Astrocyte of the cerebellum (primary cell): ENCODE results near the gene ARMCX1.
"Not testable (repeated sequence)": the region's sequence is repeated elsewhere in the genome, so short reads cannot be mapped to it uniquely, and the experiment has no call there.

Source experiments
- DNase-seq: peaks from one replicate; pipeline ENCODE4 v3.0.0-alpha.2; 2011; ENCODE audit warnings: low read depth
- H3K4me3 ChIP-seq: 2 replicates; pipeline ENCODE4 v1.5.1; 2011; ENCODE audit warnings: mild to moderate bottlenecking, low read depth, low read length, moderate library complexity
- in situ Hi-C: cut with HindIII; loops from 2 replicates; pipeline ENCODE4 v1.10.0; 2017; ENCODE audit warnings: low sequenced_read_pairs
- TF ChIP-seq, protein P1 (sequence below): IDR thresholded peaks from 2 replicates; pipeline ENCODE4 v1.5.1; 2012; ENCODE audit warnings: low read length, low read depth, moderate library complexity, mild to moderate bottlenecking; ENCODE audit errors: missing control alignments

Gene ARMCX1

DNA sequence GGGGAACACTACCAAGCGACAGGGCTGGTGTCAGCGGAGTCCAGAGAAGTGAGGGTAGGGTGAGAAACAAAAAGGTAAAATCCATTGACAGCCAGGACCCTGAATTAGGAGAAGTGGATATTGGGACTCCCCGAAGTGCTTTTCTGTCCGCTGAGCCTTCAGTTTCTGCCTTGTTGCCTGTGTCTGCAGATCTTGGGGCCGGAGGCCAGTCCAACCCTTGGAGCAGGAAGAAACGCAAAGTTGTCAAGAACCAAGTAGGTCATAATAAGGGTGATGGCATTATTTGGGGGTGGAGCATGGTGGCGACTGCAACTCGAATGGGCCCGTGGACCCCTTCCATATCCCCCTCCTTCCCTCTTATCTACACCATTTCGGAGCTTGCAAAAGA lies 1.0 kb downstream of the ARMCX1 start:
- peak overlapping the region; percentile 64 for H3K4me3 ChIP-seq
- TF ChIP-seq, protein P1, sequence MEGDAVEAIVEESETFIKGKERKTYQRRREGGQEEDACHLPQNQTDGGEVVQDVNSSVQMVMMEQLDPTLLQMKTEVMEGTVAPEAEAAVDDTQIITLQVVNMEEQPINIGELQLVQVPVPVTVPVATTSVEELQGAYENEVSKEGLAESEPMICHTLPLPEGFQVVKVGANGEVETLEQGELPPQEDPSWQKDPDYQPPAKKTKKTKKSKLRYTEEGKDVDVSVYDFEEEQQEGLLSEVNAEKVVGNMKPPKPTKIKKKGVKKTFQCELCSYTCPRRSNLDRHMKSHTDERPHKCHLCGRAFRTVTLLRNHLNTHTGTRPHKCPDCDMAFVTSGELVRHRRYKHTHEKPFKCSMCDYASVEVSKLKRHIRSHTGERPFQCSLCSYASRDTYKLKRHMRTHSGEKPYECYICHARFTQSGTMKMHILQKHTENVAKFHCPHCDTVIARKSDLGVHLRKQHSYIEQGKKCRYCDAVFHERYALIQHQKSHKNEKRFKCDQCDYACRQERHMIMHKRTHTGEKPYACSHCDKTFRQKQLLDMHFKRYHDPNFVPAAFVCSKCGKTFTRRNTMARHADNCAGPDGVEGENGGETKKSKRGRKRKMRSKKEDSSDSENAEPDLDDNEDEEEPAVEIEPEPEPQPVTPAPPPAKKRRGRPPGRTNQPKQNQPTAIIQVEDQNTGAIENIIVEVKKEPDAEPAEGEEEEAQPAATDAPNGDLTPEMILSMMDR = no peak
- DNase-seq = no peak
- in situ Hi-C loops = no loop called here

DNA sequence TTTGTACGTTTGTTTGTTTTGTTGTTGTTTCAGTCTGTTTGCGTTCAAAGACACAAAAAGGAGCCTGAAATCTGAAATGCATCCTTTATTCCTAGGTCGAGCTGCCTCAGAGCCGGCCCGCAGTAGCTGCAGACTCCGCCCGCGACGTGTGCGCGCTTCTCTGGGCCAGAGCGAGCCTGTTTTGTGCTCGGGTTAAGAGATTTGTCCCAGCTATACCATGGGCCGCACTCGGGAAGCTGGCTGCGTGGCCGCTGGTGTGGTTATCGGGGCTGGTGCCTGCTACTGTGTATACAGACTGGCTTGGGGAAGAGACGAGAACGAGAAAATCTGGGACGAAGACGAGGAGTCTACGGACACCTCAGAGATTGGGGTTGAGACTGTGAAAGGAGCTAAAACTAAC lies 2.4 kb downstream of the ARMCX1 start:
- DNase-seq = no peak
- in situ Hi-C loops = no loop called here
- H3K4me3 ChIP-seq = no peak overlapping the region
- TF ChIP-seq, protein P1 = no peak

DNA sequence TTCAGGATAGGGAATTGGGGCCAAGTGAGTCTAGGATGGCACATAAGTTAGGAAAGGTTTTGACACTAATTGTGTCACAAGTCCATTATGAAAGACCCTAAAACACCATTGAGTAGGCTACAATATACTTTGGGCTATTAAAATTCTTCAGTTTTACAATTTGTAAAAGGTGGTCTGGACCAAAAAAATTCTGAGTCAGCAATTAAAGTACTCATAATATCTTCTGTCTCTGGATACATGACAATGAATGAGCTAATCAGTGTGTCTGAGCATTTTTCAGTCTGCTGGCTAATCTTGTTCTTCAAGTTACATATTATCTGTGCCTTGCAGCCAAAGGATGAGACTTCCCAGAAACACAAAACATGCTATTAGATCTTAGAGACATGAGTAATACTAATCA lies 14.3 kb downstream of the ARMCX1 start:
- TF ChIP-seq, protein P1 = no peak
- in situ Hi-C loops = no loop called here
- H3K4me3 ChIP-seq = no peak overlapping the region
- no peak for DNase-seq

DNA sequence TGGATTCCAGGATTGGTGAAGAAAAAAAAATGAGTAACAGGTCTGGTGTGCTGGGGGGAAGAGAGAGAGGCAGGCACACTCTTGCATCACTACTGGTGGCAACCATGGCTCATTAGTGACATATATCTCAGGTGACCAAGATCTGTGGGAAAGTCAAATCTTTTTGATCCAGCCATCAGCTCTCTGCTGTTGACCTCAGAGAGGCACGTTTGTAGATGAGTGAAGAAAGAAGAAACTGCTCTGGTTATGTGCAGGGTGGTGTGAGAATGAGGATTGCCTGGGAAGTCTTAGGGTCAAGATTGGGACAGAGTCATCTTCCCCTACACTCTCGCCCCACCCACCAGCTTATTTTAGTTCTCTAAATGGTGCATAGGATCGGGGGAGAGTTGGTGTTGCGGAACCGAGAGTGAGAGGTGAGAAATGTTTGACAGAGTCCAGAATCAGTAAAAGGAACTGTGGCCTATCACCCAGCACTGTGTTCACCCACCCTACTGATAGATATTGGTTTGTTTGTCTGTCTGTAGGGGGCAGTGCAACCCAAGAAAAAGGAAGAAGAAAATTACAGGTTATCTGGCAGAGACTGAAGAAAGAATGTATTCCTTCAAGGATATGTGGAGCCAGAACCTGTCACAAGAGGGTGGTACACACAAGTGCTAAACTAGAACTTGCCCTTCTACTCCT lies 45.5 kb downstream of the ARMCX1 start:
- in situ Hi-C loops = no loop called here
- TF ChIP-seq, protein P1 = peak; percentile 60
- peak; percentile 69 for DNase-seq
- no peak overlapping the region for H3K4me3 ChIP-seq

DNA sequence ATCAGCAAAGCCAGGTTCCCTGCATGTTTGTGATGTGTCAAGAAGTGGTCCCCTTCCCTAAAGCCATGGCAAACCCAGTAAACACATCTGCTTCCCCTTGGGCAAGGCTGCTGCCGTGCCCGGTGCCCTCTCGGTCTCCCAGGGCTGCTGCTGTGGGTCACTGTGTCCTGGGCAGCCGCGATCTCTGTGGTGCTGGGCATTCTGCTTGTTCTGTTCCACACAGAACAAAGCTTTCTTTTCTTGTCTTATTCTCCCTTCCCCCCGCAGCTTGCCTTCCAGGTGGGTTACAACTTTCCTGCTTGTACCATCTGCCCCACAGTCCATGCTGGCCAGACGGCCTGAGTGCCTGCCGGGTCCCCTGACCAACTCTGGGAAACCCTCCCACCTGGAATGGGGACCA lies 49.2 kb downstream of the ARMCX1 start:
- in situ Hi-C loops, DNase-seq: not testable (repeated sequence)

DNA sequence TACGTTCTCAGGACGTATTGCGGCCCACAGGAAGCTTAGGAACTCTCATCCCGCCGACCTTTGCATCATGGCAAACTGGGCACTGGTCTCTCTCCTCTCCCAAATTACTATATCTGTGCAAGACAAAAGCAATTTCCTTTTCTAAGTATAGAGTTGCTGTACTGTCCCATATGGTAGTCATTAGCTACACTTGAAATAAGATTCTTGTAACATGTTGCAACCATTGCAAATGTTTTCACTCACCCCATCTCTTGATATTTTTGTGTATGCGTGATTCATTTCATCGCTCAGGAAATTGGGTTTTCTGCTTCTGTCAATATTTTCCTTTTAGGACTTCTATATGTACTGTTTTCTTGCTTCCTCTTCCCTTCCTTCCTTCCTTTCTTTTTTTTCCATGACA lies 51.7 kb downstream of the ARMCX1 start:
- in situ Hi-C loops = no loop called here
- no peak for DNase-seq
- TF ChIP-seq, protein P1 = no peak
- H3K4me3 ChIP-seq = no peak overlapping the region

More for the DNA sequence above, 49.2 kb downstream of the ARMCX1 start:
- not testable (repeated sequence) for H3K4me3 ChIP-seq
